Activated B cell treated with CpG ODN at 0.5 μM for 24 hours (primary cell): ENCODE data around the gene ITGB8. TPM values are rescaled to one million over a fixed set of nuclear protein-coding genes. Genes with fewer than 3 reads are reported as not detected.
A peak's percentile ranks its signal among the peaks of the same experiment; 100 is the strongest.

Source experiments
- ATAC-seq: fragments of 200-7000 bp; cut with Tn5 transposase; one replicate; pipeline ENCODE4 v1.10.0; 2021; ENCODE audit warnings: low read depth, mild to moderate bottlenecking, moderate library complexity
- CTCF ChIA-PET: fragments of 350-600 bp; sonication (Branson Sonifier 250); formaldehyde crosslinking; loops from one replicate; lab custom pipeline; 2021; ENCODE audit warnings: antibody characterized with exemption; lab: Charles Lee
- POLR2A ChIA-PET: fragments of 350-600 bp; sonication (Branson Sonifier 250); formaldehyde crosslinking; loops from one replicate; lab custom pipeline; 2021; ENCODE audit warnings: antibody characterized with exemption; lab: Charles Lee
- DNase-seq: peaks from one replicate; pipeline ENCODE4 v3.0.0; 2022
- H3K27ac Mint-ChIP-seq: one replicate; pipeline ENCODE4 v1.8.0; 2020; ENCODE audit warnings: mixed read lengths
- H3K27me3 Mint-ChIP-seq: one replicate; pipeline ENCODE4 v1.8.0; 2021; ENCODE audit warnings: mixed read lengths
- H3K36me3 Mint-ChIP-seq: one replicate; pipeline ENCODE4 v1.8.0; 2021; ENCODE audit warnings: low read depth, mixed read lengths
- H3K4me1 Mint-ChIP-seq: one replicate; pipeline ENCODE4 v1.8.0; 2021; ENCODE audit warnings: mixed read lengths
- H3K4me3 Mint-ChIP-seq: one replicate; pipeline ENCODE4 v1.8.0; 2020; ENCODE audit warnings: mild to moderate bottlenecking, mixed read lengths
- H3K9me3 Mint-ChIP-seq: one replicate; pipeline ENCODE4 v1.8.0; 2020; ENCODE audit warnings: mixed read lengths
- intact Hi-C: fragments of 100-400 bp; cut with micrococcal nuclease; formaldehyde crosslinking; loops from one replicate; pipeline ENCODE4 v1.15.1; 2024
- total RNA-seq: library from RNA; stranded (reverse); gene quantifications from 2 replicates; pipeline ENCODE4 v1.2.3, GENCODE V29; 2022
- TF ChIP-seq, protein P1 (sequence below): fragments of 200-600 bp; IDR thresholded peaks from one replicate; pipeline ENCODE4 v1.8.0; 2022; ENCODE audit warnings: antibody characterized with exemption, mild to moderate bottlenecking

The ITGB8 gene
- total RNA-seq, 1 donor from 2014 or later: 0.75 TPM

DNA sequence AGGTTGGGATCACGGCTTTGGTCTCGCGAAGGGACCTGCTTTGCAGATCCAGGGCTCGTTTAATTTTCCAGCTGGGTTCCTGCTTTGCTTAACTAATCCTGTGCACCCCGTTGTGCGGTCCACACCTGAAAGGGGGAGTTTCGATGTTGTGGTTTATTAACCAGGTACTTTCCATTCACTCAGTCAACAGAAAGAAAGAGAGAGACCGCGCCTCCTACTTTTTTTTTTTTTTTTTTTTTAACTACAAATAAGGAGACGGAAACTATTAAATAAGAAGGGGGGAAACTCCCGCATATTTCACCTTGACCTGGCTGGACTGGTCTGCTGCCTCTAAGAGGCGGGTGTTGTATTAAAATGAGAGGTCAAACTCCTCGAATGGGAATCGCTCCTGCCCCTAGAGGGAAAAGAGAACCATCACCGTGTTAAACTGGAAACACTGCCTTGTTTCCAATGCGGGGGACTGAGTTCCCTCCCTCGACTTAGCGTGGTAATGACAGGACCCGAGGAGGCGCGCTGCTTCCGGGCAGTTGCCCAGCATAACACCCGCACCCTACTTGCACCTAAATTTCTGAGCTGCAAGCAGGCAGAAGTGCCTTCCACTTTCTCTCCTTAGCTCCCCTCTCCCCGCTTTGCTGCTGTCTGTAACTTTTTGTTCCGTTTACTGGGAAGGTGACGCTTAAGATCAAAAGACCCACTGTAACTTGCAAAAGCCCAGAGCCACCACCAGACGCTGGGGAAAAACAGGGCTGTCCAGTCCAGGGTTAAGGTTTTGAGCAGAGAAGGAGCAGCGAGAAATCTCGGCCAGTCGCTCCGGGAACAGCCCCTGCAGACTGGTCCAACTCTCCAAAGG, 1.1 kb upstream of the ITGB8 start:
- H3K9me3 Mint-ChIP-seq: no peaks in the 10 kb centered on the region
- peak overlapping the region; percentile 95 for H3K4me3 Mint-ChIP-seq
- ChIA-PET CTCF (interaction anchor here (1.1 to 1.3 kb wide), 4 partner anchors 19 to 621 kb away, joined by 3 to 4 read pairs (median 4); partner anchors contain the start of gene POLR1F), POLR2A (interaction anchor here (0.7 to 3.0 kb wide), 6 partner anchors 17 to 621 kb away, joined by 3 to 27 read pairs (median 4); partner anchors contain the start of genes MACC1 and POLR1F)
- H3K27ac Mint-ChIP-seq: peak overlapping the region; percentile 84
- peaks cover 8% of the 10 kb centered on the region for H3K36me3 Mint-ChIP-seq
- intact Hi-C loops: loop anchor here (1.0 to 5.0 kb wide), 6 partner anchors 109 to 665 kb away; partner anchors contain the start of genes MACC1 and POLR1F
- peak; percentile 33 for DNase-seq
- peaks cover 37% of the 10 kb centered on the region for H3K4me1 Mint-ChIP-seq
- TF ChIP-seq, protein P1, sequence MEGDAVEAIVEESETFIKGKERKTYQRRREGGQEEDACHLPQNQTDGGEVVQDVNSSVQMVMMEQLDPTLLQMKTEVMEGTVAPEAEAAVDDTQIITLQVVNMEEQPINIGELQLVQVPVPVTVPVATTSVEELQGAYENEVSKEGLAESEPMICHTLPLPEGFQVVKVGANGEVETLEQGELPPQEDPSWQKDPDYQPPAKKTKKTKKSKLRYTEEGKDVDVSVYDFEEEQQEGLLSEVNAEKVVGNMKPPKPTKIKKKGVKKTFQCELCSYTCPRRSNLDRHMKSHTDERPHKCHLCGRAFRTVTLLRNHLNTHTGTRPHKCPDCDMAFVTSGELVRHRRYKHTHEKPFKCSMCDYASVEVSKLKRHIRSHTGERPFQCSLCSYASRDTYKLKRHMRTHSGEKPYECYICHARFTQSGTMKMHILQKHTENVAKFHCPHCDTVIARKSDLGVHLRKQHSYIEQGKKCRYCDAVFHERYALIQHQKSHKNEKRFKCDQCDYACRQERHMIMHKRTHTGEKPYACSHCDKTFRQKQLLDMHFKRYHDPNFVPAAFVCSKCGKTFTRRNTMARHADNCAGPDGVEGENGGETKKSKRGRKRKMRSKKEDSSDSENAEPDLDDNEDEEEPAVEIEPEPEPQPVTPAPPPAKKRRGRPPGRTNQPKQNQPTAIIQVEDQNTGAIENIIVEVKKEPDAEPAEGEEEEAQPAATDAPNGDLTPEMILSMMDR: no peak
- H3K27me3 Mint-ChIP-seq: peaks cover 2% of the 10 kb centered on the region
- peak; percentile 26 for ATAC-seq

- Mint-ChIP-seq H3K9me3 (no peaks in the 10 kb centered on the region), H3K4me3 (peak overlapping the region; percentile 95), H3K4me1 (peaks cover 37% of the 10 kb centered on the region), H3K27me3 (peaks cover 4% of the 10 kb centered on the region), H3K27ac (peak overlapping the region; percentile 69), H3K36me3 (peaks cover 8% of the 10 kb centered on the region)
- intact Hi-C loops: loop anchor here (2.0 to 5.0 kb wide), 5 partner anchors 108 to 666 kb away; partner anchors contain the start of gene POLR1F
- ChIA-PET CTCF (interaction anchor here (0.9 to 1.0 kb wide), 3 partner anchors 24 to 622 kb away, joined by 3 to 4 read pairs (median 3); partner anchors contain the start of gene POLR1F), POLR2A (interaction anchor here (1.1 to 3.0 kb wide), 3 partner anchors 91 to 309 kb away, joined by 3 to 27 read pairs (median 5); partner anchors contain the start of gene MACC1)
- ATAC-seq: peak; percentile 36
- peak; percentile 62 for DNase-seq
- TF ChIP-seq, protein P1: no peak
Observed at GRCh38 chr7:20330928-20331909, 519 bp downstream of the ITGB8 start.

GRCh38 chr7:20331910-20332813, 1.5 kb downstream of the ITGB8 start:
- ChIA-PET POLR2A (no interaction called here), CTCF (interaction anchor here (0.9 kb wide), 2 partner anchors 25 to 623 kb away, joined by 3 to 4 read pairs; partner anchors contain the start of gene POLR1F)
- Mint-ChIP-seq H3K27ac (no peak overlapping the region), H3K27me3 (peaks cover 8% of the 10 kb centered on the region), H3K9me3 (no peaks in the 10 kb centered on the region), H3K4me3 (peak overlapping the region; percentile 95), H3K4me1 (peaks cover 37% of the 10 kb centered on the region), H3K36me3 (peaks cover 8% of the 10 kb centered on the region)
- ATAC-seq (no peak), DNase-seq (no peak)
- intact Hi-C loops: loop anchor here (2.0 to 5.0 kb wide), 5 partner anchors 107 to 667 kb away; partner anchors contain the start of gene POLR1F
- TF ChIP-seq, protein P1: no peak

DNA sequence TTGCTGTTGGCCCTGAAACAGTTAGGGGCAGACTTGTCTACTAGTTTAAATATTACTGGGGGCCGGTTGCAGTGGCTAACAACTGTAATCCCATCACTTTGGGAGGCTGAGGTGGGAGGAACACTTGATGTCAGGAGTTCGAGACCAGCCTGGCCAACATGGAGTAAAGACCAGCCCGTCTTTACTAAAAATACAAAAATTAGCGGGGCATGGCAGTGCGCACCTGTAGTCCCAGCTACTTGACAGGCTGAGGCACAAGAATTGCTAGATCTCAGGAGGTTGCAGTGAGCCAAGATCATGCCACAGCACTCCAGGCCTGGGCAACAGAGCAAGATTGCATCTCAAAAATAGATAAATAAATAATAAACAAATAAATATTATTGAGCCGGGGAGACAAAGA, 7.6 kb downstream of the ITGB8 start:
- no peak for ATAC-seq
- no peaks in the 10 kb centered on the region for H3K9me3 Mint-ChIP-seq
- intact Hi-C loops: no loop called here
- TF ChIP-seq, protein P1: no peak
- no peak overlapping the region for H3K27ac Mint-ChIP-seq
- POLR2A ChIA-PET: no interaction called here
- H3K36me3 Mint-ChIP-seq: no peaks in the 10 kb centered on the region
- H3K4me3 Mint-ChIP-seq: no peak overlapping the region
- H3K4me1 Mint-ChIP-seq: no peaks in the 10 kb centered on the region
- no peak for DNase-seq
- peaks cover 17% of the 10 kb centered on the region for H3K27me3 Mint-ChIP-seq
- CTCF ChIA-PET: no interaction called here
